GM19467 (cell line): Measurements from ENCODE around the gene F10.
A peak's percentile ranks its signal among the peaks of the same experiment; 100 is the strongest.

Experiments
- ATAC-seq: cut with Tn5 transposase; IDR thresholded peaks from one replicate; pipeline ENCODE4 v1.9.1; 2021; ENCODE audit warnings: mild to moderate bottlenecking, moderate library complexity; ENCODE audit not compliant: unreplicated experiment

The F10 gene

DNA sequence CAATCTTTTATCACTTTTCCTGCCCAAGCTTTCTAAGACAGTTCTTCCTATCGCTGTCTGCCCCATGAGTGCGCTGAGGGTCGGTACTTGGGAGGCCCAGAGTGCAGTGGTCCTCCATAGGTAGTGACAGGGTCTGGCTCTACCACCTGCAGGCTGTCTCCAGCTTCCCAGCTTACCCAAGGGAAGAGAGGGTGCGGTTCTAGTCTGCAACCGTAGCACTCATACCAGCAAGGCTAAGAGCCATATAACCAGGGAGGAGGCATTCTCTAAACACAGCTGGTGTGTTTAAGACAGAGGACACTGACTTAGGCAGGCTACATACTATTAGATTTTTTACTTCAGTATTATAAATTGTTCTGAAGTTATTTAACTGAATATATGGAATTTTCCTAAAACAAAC lies 44.1 kb downstream of the F10 start:
- ATAC-seq, result no peak

GRCh38 chr13:113167155-113167554 lies 44.6 kb downstream of the F10 start:
- ATAC-seq, result no peak

DNA sequence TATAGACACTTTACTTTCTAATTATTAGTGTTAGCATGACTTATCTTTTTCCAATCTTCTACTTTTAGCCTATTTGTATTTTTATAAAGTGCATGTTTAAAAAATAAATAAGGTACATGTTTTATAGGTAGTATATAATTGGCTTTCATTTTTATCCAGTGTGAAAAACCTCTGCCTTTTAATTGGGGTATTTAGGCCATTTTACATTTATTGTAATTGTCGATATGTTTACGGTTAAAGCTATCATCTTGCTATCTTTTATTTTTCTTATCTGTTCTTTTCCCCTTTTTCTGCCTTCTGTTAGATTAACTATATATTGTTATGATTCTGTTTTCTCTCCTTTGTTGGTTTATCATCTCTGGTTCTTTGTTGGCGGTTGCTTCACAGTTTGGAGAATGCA lies 45.0 kb downstream of the F10 start:
- ATAC-seq, result no peak

DNA sequence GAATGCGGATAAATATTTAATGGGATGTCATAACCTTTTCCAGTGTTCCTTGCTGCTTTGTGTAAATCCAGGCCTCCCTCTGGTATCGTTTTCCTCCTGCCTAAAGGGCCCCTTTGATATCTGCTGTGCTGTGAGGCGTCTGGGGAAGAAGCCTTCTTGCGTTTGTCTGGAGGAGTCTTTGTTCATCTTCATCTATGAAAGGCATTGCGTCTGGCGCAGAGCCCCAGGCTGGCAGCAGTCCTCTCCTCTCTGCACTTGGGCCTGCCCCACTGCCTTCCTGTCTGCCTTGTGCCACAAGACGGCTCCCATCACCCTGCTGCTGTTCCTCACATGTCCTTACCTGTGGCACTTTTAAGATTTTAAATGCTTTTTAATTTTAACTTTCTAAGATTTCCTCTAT lies 45.6 kb downstream of the F10 start:
- no peak for ATAC-seq

- no peak for ATAC-seq
These were observed 47.0 kb downstream of the F10 start for GRCh38 chr13:113169277-113170272.

- ATAC-seq, result no peak
These were observed 47.9 kb downstream of the F10 start for GRCh38 chr13:113170511-113170910.

GRCh38 chr13:113171250-113172125 lies 48.9 kb downstream of the F10 start:
- ATAC-seq, result no peak

DNA sequence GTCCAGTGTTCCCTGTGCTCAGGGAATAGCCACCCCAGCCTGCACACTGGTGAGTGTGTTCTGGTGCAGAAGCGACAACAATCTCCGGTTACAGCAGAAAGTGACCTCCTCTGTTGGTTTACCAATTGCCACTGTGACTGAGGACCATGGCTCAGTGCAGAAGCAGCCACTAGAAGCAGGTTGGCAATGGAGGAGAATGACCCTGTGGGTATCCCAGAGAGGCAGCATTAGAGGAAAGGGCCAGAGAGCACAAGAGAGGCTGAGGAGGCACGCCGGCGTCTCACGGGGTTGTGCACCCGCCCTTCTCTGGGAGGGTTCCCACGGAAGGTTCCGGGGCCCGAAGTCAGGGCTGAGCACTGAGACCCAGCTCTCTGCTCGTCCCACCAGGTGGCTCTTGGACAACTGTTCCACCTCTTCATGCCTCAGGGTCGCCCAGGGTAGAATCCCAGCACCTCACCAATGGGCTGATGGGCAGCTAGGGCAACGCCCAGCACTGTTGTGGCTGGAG lies 49.9 kb downstream of the F10 start:
- no peak for ATAC-seq

GRCh38 chr13:113176280-113176679 lies 53.7 kb downstream of the F10 start:
- no peak for ATAC-seq

DNA sequence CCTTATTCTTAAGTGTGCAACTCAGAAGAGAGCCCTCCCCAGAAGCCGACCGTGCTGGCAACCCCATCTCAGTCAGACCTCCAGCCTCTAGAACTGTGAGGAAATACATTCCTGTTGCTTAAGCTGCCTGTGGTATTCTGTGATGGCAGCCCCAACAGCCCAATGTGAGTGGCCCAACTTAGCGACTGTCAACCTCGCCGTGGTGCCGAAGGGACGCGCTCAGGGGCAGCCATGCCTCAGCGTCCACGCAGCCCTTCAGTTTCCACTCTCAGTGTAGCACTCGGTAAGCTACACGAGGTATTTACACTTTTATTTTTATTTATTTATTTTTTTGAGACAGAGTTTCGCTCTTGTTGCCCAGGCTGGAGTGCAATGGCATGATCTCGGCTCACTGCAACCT lies 54.2 kb downstream of the F10 start:
- no peak for ATAC-seq

- ATAC-seq, result no peak
These were observed 55.7 kb downstream of the F10 start for GRCh38 chr13:113178070-113178895.

GRCh38 chr13:113178896-113179167 lies 56.2 kb downstream of the F10 start:
- no peak for ATAC-seq

DNA sequence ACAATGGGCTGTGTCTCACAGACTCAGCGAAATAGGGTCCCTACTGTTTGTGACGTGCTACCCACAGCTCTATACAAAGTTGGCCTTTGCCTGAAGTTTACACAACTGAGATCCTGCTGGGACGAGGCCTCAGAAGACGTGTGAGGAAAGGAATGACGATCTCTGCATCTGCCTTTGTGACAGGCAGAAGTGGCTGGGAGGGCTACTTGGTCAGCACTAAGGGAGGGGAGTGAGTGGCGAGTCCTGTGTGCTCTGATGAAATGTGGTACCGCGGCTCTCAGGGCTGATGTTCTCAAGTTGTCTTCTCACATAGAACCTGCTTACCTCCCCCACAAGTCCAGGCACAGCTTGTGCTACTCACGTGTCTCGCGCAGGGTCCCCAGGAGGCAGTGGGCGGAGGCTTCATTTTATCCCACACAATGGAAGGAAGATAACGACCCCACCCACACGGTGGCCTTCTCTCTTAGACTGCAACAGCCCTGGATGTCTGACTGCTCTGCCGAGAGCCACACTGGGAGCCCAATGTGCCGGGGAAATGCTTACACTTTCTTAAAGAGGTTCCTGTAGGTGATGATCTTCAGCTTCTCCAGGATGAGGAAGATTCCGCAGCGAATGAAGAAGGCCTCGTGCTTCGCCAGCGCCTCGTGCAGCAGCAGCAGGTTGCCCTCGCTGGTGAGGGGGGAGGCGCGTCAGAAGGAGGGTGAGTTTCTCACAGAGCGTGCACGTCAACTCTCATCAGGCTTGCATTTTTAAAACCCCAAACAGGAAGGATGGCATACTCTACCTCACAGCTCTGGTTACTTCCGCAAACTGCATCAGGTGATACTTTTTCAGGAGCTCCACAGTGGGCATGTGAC lies 57.0 kb downstream of the F10 start:
- no peak for ATAC-seq

DNA sequence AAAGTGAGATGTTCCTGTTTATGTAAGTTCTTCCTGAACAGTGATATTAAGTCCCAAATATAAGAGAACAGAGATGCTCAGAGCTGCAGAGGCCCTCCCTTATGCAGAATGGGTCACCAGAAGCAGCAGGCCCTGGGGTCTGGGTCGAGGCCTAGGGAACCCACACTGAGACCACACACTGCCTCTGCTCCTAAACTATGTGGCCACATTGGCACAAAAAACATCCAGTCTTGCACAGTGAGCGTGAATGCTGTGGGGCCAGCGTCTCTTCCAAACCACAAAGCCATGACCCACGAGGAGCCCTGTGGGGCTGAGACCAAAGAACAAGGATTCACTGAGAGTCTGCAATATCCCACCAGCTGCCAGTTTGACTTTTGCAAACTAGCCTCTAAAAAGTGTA lies 59.4 kb downstream of the F10 start:
- no peak for ATAC-seq

DNA sequence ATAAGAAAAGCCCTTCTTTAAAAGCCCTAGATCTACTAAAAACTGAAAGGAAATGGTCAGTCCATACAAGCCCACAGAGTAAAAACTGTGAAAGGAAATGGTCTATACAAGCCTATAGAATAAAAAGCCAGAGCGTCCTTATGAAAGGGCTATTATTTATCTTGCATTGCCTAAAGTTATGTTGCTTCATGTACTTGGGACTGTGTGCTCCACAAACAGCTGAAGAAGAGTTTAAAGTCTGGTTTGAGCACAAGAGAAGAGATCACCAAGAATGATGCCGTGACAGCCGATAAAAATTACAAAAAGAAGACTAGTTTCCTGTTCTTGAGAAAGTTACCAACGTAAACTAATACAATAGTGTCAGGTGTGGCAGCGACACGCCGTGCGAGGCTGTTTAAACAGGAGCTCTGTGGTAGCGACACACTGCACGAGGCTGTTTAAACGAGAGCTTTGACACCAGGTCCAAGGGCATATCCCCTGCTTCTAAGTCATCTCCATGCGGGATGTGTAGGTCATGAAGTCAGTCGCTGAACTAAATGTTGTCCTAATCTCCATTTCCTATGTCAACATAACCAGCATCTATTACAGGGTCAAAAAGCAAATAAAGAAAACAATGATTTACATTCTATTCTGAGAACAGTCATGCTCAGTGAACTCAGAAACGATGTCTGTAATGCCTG lies 61.0 kb downstream of the F10 start:
- ATAC-seq, result no peak

DNA sequence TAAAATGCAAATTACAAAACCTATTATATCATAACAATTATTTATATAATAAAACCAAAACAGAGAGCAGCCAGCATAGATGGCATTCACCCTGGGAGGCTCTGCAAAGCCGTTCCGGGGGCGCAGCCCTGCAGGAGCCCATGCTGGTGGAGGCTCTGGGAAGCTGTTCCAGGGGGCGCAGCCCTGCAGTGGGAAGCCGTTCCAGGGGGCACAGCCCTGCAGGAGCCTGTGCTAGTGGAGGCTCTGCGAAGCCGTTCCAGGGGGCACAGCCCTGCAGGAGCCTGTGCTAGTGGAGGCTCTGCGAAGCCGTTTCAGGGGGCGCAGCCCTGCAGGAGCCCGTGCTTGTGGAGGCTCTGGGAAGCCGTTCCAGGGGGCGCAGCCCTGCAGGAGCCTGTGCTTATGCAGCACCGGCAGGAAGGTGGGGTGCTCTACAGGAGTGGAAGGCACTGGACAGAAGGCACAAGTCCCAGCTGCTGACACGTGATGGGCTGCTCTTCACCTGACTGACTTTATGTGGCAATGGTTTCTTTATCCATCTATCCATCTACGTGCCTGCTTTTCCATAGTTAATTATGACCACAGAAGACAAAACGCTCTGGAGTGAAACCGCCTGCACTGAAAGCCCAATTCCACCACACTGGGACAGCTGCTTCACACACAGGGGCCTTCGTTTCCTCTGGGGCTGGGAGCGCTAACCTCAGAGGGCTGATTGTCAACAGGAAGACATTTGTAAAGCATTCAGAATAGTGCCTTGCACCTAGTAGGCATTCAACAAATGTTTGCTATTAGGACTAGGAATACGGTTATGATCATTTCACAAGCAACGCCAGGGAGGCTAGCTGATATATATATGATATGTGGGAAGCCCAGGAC lies 62.2 kb downstream of the F10 start:
- ATAC-seq, result no peak

GRCh38 chr13:113186061-113186900 lies 63.7 kb downstream of the F10 start:
- ATAC-seq, result peak; percentile 81

GRCh38 chr13:113187263-113187669 lies 64.7 kb downstream of the F10 start:
- no peak for ATAC-seq
